ENCODE measurements around the gene SCYGR7.

- no peak for TF ChIP-seq POLR2A (IDR thresholded peaks at IDR 0.05)
- TF ChIP-seq, protein P1, sequence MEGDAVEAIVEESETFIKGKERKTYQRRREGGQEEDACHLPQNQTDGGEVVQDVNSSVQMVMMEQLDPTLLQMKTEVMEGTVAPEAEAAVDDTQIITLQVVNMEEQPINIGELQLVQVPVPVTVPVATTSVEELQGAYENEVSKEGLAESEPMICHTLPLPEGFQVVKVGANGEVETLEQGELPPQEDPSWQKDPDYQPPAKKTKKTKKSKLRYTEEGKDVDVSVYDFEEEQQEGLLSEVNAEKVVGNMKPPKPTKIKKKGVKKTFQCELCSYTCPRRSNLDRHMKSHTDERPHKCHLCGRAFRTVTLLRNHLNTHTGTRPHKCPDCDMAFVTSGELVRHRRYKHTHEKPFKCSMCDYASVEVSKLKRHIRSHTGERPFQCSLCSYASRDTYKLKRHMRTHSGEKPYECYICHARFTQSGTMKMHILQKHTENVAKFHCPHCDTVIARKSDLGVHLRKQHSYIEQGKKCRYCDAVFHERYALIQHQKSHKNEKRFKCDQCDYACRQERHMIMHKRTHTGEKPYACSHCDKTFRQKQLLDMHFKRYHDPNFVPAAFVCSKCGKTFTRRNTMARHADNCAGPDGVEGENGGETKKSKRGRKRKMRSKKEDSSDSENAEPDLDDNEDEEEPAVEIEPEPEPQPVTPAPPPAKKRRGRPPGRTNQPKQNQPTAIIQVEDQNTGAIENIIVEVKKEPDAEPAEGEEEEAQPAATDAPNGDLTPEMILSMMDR (IDR thresholded peaks at IDR 0.05): no peak
- no peak for TF ChIP-seq POLR2AphosphoS5 (IDR thresholded peaks at IDR 0.05)
- no peak for TF ChIP-seq EP300 (IDR thresholded peaks at IDR 0.05)
Measured at GRCh38 chr2:227713291-227713690, 14.8 kb upstream of the SCYGR7 start.
